ENCODE data around the gene ABCG4. TPM values are rescaled to one million over a fixed set of nuclear protein-coding genes. Genes with fewer than 3 reads are reported as not detected.

Gene ABCG4
- total RNA-seq (2022; extraction: Qiagen RNA extraction), result 0.17 to 0.47 TPM (median 0.27 TPM) in 5 replicates

GRCh38 chr11:119149018-119149785 is at the start of gene ABCG4:
Gene ABCG4 (plus strand): TSS chr11:119149052. CDS start chr11:119149966, 914 bp downstream.

GRCh38 chr11:119101759-119102423 is 47.0 kb upstream of the ABCG4 start, which contains the start of gene DPAGT1:
Gene DPAGT1 (minus strand): TSS chr11:119101853. CDS start chr11:119101655, 198 bp downstream.

GRCh38 chr11:119106564-119107537 is 42.0 kb upstream of the ABCG4 start, which contains the start of gene C2CD2L:
Gene C2CD2L (plus strand): TSS chr11:119107344. CDS start chr11:119107742, 398 bp downstream.

GRCh38 chr11:119121008-119121810 is 27.6 kb upstream of the ABCG4 start, which contains the start of gene HINFP:
Gene HINFP (plus strand): TSS chr11:119121580. CDS start chr11:119126945, 5,365 bp downstream.

GRCh38 chr11:119168471-119169281 is 19.8 kb downstream of the ABCG4 start, which contains the start of gene NLRX1:
Gene NLRX1 (plus strand): TSS chr11:119168725. CDS start chr11:119171404, 2,679 bp downstream.

GRCh38 chr11:119205574-119206510 is 57.0 kb downstream of the ABCG4 start, which contains the start of gene CBL:
Gene CBL (plus strand): TSS chr11:119206339. CDS start chr11:119206418, 79 bp downstream.

Other genes with a start within 250 kb of the ABCG4 start
- gene BCL9L, start 223.1 kb upstream of the ABCG4 start, total RNA-seq (2022; extraction: Qiagen RNA extraction), result 96.8 to 310 TPM (median 286 TPM) in 5 replicates
- gene UPK2, start 192.8 kb upstream of the ABCG4 start, total RNA-seq (2022; extraction: Qiagen RNA extraction), result 0.58 to 0.86 TPM (median 0.69 TPM) in 5 replicates
- gene FOXR1, start 177.3 kb upstream of the ABCG4 start, total RNA-seq (2022; extraction: Qiagen RNA extraction), result not detected in 5 replicates
- 8.2 to 16.4 TPM (median 12.3 TPM) in 5 replicates for gene CENATAC, start 150.9 kb upstream of the ABCG4 start, total RNA-seq (2022; extraction: Qiagen RNA extraction)
- gene RPS25, start 130.7 kb upstream of the ABCG4 start, total RNA-seq (2022; extraction: Qiagen RNA extraction), result 723 to 1,269 TPM (median 750 TPM) in 5 replicates
- 53.1 to 60.1 TPM (median 54.1 TPM) in 5 replicates for gene TRAPPC4, start 130.3 kb upstream of the ABCG4 start, total RNA-seq (2022; extraction: Qiagen RNA extraction)
- 10.5 to 12.0 TPM (median 11.0 TPM) in 5 replicates for gene SLC37A4, start 118.2 kb upstream of the ABCG4 start, total RNA-seq (2022; extraction: Qiagen RNA extraction)
- gene HYOU1, start 91.8 kb upstream of the ABCG4 start, total RNA-seq (2022; extraction: Qiagen RNA extraction), result 35.7 to 52.1 TPM (median 49.3 TPM) in 5 replicates
- gene VPS11, start 81.2 kb upstream of the ABCG4 start, total RNA-seq (2022; extraction: Qiagen RNA extraction), result 9.0 to 13.0 TPM (median 12.3 TPM) in 5 replicates
- gene HMBS, start 64.2 kb upstream of the ABCG4 start, total RNA-seq (2022; extraction: Qiagen RNA extraction), result 42.3 to 48.3 TPM (median 46.4 TPM) in 5 replicates
- 31.7 to 43.6 TPM (median 42.2 TPM) in 5 replicates for gene DPAGT1, start 47.2 kb upstream of the ABCG4 start, total RNA-seq (2022; extraction: Qiagen RNA extraction)
- 3.1 to 5.9 TPM (median 5.1 TPM) in 5 replicates for gene C2CD2L, start 41.7 kb upstream of the ABCG4 start, total RNA-seq (2022; extraction: Qiagen RNA extraction)
- 6.4 to 10.2 TPM (median 8.7 TPM) in 5 replicates for gene HINFP, start 27.5 kb upstream of the ABCG4 start, total RNA-seq (2022; extraction: Qiagen RNA extraction)
- 6.6 to 12.7 TPM (median 11.3 TPM) in 5 replicates for gene NLRX1, start 19.7 kb downstream of the ABCG4 start, total RNA-seq (2022; extraction: Qiagen RNA extraction)
- 0.14 to 0.22 TPM (median 0.20 TPM) in 3 of 5 replicates, not detected in the others for gene NHERF4, start 36.4 kb downstream of the ABCG4 start, total RNA-seq (2022; extraction: Qiagen RNA extraction)
- 6.3 to 11.5 TPM (median 9.6 TPM) in 5 replicates for gene CBL, start 57.3 kb downstream of the ABCG4 start, total RNA-seq (2022; extraction: Qiagen RNA extraction)
- gene MCAM, start 168.1 kb downstream of the ABCG4 start, total RNA-seq (2022; extraction: Qiagen RNA extraction), result 8.0 to 14.1 TPM (median 11.0 TPM) in 5 replicates
- 27.8 to 40.3 TPM (median 36.9 TPM) in 5 replicates for gene RNF26, start 185.5 kb downstream of the ABCG4 start, total RNA-seq (2022; extraction: Qiagen RNA extraction)
- gene C1QTNF5, start 191.8 kb downstream of the ABCG4 start, total RNA-seq (2022; extraction: Qiagen RNA extraction), result 0.08 TPM in 1 of 5 replicates, not detected in the others
- gene MFRP, start 197.7 kb downstream of the ABCG4 start, total RNA-seq (2022; extraction: Qiagen RNA extraction), result not detected in 5 replicates
- gene USP2, start 232.6 kb downstream of the ABCG4 start, total RNA-seq (2022; extraction: Qiagen RNA extraction), result 1.3 to 2.4 TPM (median 1.4 TPM) in 5 replicates

Data from A549 treated with dexamethasone at 1 μM for 4 hours (cell line).